ENCODE results near the gene PTPRN2.

The PTPRN2 gene

GRCh38 chr7:158286210-158286609, 301.4 kb downstream of the PTPRN2 start:
- Histone ChIP-seq H3K36me3 (ENCODE audit: control insufficient read depth, insufficient read depth, low read length) (no peaks in the 10 kb centered on the region), H3K9me3 (ENCODE audit: control insufficient read depth, low read length) (no peaks in the 10 kb centered on the region), H3K4me3 (ENCODE audit: low read length) (no peak overlapping the region), H3K9ac (ENCODE audit: low read length) (no peak overlapping the region), H3K27me3 (ENCODE audit: control insufficient read depth, insufficient read depth, low read length) (no peaks in the 10 kb centered on the region), H3K4me1 (ENCODE audit: control insufficient read depth, insufficient read depth, low read length) (no peaks in the 10 kb centered on the region)

- Histone ChIP-seq H3K4me3 (ENCODE audit: low read length) (no peak overlapping the region), H3K4me1 (ENCODE audit: control insufficient read depth, insufficient read depth, low read length) (no peaks in the 10 kb centered on the region), H3K9ac (ENCODE audit: low read length) (no peak overlapping the region), H3K27me3 (ENCODE audit: control insufficient read depth, insufficient read depth, low read length) (no peaks in the 10 kb centered on the region), H3K36me3 (ENCODE audit: control insufficient read depth, insufficient read depth, low read length) (no peaks in the 10 kb centered on the region), H3K9me3 (ENCODE audit: control insufficient read depth, low read length) (no peaks in the 10 kb centered on the region)
Observed at GRCh38 chr7:158285383-158285770, 302.2 kb downstream of the PTPRN2 start.

- no peak overlapping the region for H3K4me3 ChIP-seq (ENCODE audit: low read length)
- H3K4me1 ChIP-seq (ENCODE audit: control insufficient read depth, insufficient read depth, low read length), result no peaks in the 10 kb centered on the region
- H3K9me3 ChIP-seq (ENCODE audit: control insufficient read depth, low read length), result no peaks in the 10 kb centered on the region
- H3K36me3 ChIP-seq (ENCODE audit: control insufficient read depth, insufficient read depth, low read length), result no peaks in the 10 kb centered on the region
- no peaks in the 10 kb centered on the region for H3K27me3 ChIP-seq (ENCODE audit: control insufficient read depth, insufficient read depth, low read length)
- H3K9ac ChIP-seq (ENCODE audit: low read length), result no peak overlapping the region
Observed at GRCh38 chr7:158284617-158285382, 302.8 kb downstream of the PTPRN2 start.

- Histone ChIP-seq H3K9me3 (ENCODE audit: control insufficient read depth, low read length) (no peaks in the 10 kb centered on the region), H3K36me3 (ENCODE audit: control insufficient read depth, insufficient read depth, low read length) (no peaks in the 10 kb centered on the region), H3K4me3 (ENCODE audit: low read length) (no peak overlapping the region), H3K9ac (ENCODE audit: low read length) (no peak overlapping the region), H3K4me1 (ENCODE audit: control insufficient read depth, insufficient read depth, low read length) (no peaks in the 10 kb centered on the region), H3K27me3 (ENCODE audit: control insufficient read depth, insufficient read depth, low read length) (no peaks in the 10 kb centered on the region)
Observed at GRCh38 chr7:158284121-158284520, 303.5 kb downstream of the PTPRN2 start.

GRCh38 chr7:158283016-158283974, 304.3 kb downstream of the PTPRN2 start:
- Histone ChIP-seq H3K36me3 (ENCODE audit: control insufficient read depth, insufficient read depth, low read length) (no peaks in the 10 kb centered on the region), H3K4me1 (ENCODE audit: control insufficient read depth, insufficient read depth, low read length) (no peaks in the 10 kb centered on the region), H3K9ac (ENCODE audit: low read length) (no peak overlapping the region), H3K9me3 (ENCODE audit: control insufficient read depth, low read length) (no peaks in the 10 kb centered on the region), H3K4me3 (ENCODE audit: low read length) (no peak overlapping the region), H3K27me3 (ENCODE audit: control insufficient read depth, insufficient read depth, low read length) (no peaks in the 10 kb centered on the region)

- H3K9ac ChIP-seq (ENCODE audit: low read length), result no peak overlapping the region
- H3K27me3 ChIP-seq (ENCODE audit: control insufficient read depth, insufficient read depth, low read length), result no peaks in the 10 kb centered on the region
- no peaks in the 10 kb centered on the region for H3K4me1 ChIP-seq (ENCODE audit: control insufficient read depth, insufficient read depth, low read length)
- H3K9me3 ChIP-seq (ENCODE audit: control insufficient read depth, low read length), result no peaks in the 10 kb centered on the region
- no peaks in the 10 kb centered on the region for H3K36me3 ChIP-seq (ENCODE audit: control insufficient read depth, insufficient read depth, low read length)
- H3K4me3 ChIP-seq (ENCODE audit: low read length), result no peak overlapping the region
Observed at GRCh38 chr7:158282461-158283001, 305.1 kb downstream of the PTPRN2 start.

GRCh38 chr7:158281441-158281840, 306.2 kb downstream of the PTPRN2 start:
- Histone ChIP-seq H3K4me3 (ENCODE audit: low read length) (no peak overlapping the region), H3K27me3 (ENCODE audit: control insufficient read depth, insufficient read depth, low read length) (no peaks in the 10 kb centered on the region), H3K9me3 (ENCODE audit: control insufficient read depth, low read length) (no peaks in the 10 kb centered on the region), H3K36me3 (ENCODE audit: control insufficient read depth, insufficient read depth, low read length) (no peaks in the 10 kb centered on the region), H3K9ac (ENCODE audit: low read length) (no peak overlapping the region), H3K4me1 (ENCODE audit: control insufficient read depth, insufficient read depth, low read length) (no peaks in the 10 kb centered on the region)

GRCh38 chr7:158280448-158281144, 307.0 kb downstream of the PTPRN2 start:
- H3K27me3 ChIP-seq (ENCODE audit: control insufficient read depth, insufficient read depth, low read length), result no peaks in the 10 kb centered on the region
- H3K9ac ChIP-seq (ENCODE audit: low read length), result no peak overlapping the region
- H3K36me3 ChIP-seq (ENCODE audit: control insufficient read depth, insufficient read depth, low read length), result no peaks in the 10 kb centered on the region
- no peaks in the 10 kb centered on the region for H3K4me1 ChIP-seq (ENCODE audit: control insufficient read depth, insufficient read depth, low read length)
- no peaks in the 10 kb centered on the region for H3K9me3 ChIP-seq (ENCODE audit: control insufficient read depth, low read length)
- H3K4me3 ChIP-seq (ENCODE audit: low read length), result no peak overlapping the region

GRCh38 chr7:158279539-158280447, 307.8 kb downstream of the PTPRN2 start:
- H3K4me3 ChIP-seq (ENCODE audit: low read length), result no peak overlapping the region
- no peak overlapping the region for H3K9ac ChIP-seq (ENCODE audit: low read length)
- no peaks in the 10 kb centered on the region for H3K4me1 ChIP-seq (ENCODE audit: control insufficient read depth, insufficient read depth, low read length)
- no peaks in the 10 kb centered on the region for H3K36me3 ChIP-seq (ENCODE audit: control insufficient read depth, insufficient read depth, low read length)
- no peaks in the 10 kb centered on the region for H3K27me3 ChIP-seq (ENCODE audit: control insufficient read depth, insufficient read depth, low read length)
- no peaks in the 10 kb centered on the region for H3K9me3 ChIP-seq (ENCODE audit: control insufficient read depth, low read length)

- H3K36me3 ChIP-seq (ENCODE audit: control insufficient read depth, insufficient read depth, low read length), result no peaks in the 10 kb centered on the region
Observed at GRCh38 chr7:158278745-158279320, 308.8 kb downstream of the PTPRN2 start.

More at GRCh38 chr7:158278745-158279320, 308.8 kb downstream of the PTPRN2 start:
- Histone ChIP-seq H3K9me3 (ENCODE audit: control insufficient read depth, low read length) (no peaks in the 10 kb centered on the region), H3K4me3 (ENCODE audit: low read length) (no peak overlapping the region), H3K27me3 (ENCODE audit: control insufficient read depth, insufficient read depth, low read length) (no peaks in the 10 kb centered on the region), H3K9ac (ENCODE audit: low read length) (no peak overlapping the region), H3K4me1 (ENCODE audit: control insufficient read depth, insufficient read depth, low read length) (no peaks in the 10 kb centered on the region)

Measured in mucosa of stomach (tissue), 1 donor.